ENCODE data around the gene AXIN1.
A peak's percentile ranks its signal among the peaks of the same experiment; 100 is the strongest.
"Not testable (repeated sequence)": the region's sequence is repeated elsewhere in the genome, so short reads cannot be mapped to it uniquely, and the experiment has no call there.

AXIN1 gene

GRCh38 chr16:369866-370436 is 17.4 kb upstream of the AXIN1 start:
- DNase-seq (ENCODE audit: low spot score): no peak

GRCh38 chr16:369275-369865 is 16.8 kb upstream of the AXIN1 start:
- no peak for DNase-seq (ENCODE audit: low spot score)

GRCh38 chr16:368388-369158 is 16.1 kb upstream of the AXIN1 start:
- DNase-seq (ENCODE audit: low spot score): no peak

- no peak for DNase-seq (ENCODE audit: low spot score)
These were observed 14.9 kb upstream of the AXIN1 start for GRCh38 chr16:367333-367903.

GRCh38 chr16:366476-366875 is 14.0 kb upstream of the AXIN1 start:
- no peak for DNase-seq (ENCODE audit: low spot score)

DNA sequence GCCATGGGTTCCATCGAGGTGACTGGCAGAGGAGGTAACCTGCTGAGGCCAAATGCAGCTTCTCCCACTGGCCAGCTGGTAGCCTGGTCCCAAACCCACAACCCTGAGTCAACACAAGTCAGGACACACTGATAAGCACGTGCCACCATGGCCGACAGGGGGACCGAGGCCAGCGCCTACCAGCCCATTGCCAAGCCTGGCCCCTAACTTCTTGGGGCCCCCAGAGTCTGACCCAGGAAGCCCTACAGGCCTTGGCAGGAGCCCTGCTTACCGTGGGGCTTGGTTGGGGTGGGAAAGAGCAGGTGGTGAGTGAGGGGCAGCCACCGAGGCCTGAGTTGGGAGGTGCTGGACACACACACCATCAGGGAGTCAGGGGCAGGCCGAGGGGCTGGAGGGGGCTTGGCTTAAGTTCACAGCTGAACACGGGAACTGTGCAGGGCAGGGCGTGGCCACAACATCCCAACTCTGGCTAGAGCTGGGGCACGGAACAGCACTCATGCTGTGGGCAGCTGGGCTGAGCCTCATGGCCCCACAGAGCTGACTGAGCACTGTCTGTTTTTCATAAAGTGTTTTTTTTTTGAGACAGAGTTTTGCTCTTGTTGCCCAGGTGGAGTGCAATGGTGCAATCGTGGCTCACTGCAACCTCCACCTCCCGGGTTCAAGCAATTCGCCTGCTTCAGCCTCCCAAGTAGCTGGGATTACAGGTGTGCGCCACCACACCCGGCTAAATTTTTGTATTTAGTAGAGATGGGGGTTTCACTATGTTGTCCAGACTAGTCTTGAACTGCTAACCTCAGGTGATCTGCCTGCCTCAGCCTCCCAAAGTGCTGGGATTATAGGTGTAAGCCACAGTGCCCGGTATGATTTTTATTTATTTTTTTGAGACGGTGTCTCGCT is 12.3 kb upstream of the AXIN1 start:
- no peak for DNase-seq (ENCODE audit: low spot score)

DNA sequence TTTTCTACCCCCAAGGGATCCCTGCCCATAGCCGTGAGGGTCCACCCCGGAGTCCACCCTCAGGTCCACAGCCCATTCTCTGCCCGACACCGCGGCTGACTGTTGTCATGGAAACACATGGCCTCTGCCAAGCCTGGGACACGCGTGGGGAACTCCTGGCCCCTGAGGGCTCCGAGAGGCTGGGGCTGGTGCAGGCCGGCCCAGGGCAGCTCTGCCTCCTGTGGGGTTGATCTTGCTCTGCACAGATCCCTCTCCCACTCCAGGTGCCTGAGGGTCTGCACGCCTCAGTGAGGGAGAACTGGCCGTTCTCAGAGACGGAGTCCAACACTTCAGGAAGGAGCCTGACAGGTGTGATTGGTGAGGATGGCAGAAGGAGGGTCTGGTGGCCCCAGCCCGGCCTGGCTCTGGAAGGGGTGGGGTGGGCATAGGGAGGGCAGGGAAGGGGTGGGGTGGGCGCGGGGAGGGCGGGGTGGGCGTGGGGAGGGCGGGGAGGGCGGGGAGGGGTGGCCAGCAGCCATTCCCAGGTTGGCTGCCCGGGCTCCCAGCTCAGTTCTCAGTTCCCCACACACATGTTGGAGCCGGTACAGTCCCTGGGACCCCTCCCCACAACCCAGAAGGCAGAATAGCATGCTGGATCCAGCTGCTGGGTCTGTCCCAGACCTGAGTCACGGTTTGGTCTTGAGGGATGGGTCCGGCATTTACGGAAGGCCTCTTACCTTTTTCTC is 11.4 kb upstream of the AXIN1 start:
- DNase-seq (ENCODE audit: low spot score): no peak

DNA sequence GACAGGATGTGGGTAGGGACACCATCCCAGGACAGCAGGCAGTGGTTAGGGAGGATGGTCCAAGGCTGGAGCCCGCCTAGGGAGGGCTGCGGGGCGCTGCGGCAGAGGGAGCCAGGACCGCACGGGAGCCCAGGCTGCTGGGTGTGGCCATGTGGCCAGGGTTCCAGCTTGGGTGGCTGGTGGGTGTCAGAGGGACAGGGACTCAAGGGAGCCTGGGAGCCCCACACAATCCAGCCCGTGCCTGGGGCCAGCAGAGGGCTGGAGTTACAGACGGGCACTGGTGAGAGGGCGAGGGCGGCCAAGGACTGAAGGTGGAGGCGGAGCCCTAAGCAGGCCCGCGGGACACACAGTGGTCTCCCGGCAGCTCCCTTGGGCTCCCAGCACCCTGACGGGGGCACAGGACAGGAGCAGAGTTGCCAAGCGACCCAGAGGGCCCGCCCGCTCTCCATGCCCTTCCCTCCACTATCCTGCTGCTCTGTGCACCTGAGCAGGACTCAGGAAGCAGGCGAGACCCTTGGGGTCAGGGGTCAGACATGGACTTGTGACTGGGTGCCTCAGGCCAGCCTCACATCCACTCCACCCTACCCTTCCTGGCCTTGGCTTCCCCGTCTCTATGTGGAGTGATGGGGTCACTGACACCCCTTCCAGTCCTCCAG is 10.7 kb upstream of the AXIN1 start:
- no peak for DNase-seq (ENCODE audit: low spot score)

DNA sequence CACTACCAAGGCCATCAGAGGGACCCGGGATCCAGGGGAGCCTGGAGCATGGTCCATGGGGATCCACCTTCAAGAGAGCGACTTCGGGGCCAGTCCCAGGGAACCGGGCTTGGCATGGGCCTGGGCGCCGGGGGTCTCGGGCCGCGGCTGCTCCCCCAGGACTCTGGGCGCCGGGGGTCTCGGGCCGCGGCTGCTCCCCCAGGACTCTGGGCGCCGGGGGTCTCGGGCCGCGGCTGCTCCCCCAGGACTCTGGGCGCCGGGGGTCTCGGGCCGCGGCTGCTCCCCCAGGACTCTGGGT is 10.1 kb upstream of the AXIN1 start:
- DNase-seq (ENCODE audit: low spot score): not testable (repeated sequence)

GRCh38 chr16:361872-362701 is 9.6 kb upstream of the AXIN1 start:
- peak; percentile 60 for DNase-seq (ENCODE audit: low spot score)

DNA sequence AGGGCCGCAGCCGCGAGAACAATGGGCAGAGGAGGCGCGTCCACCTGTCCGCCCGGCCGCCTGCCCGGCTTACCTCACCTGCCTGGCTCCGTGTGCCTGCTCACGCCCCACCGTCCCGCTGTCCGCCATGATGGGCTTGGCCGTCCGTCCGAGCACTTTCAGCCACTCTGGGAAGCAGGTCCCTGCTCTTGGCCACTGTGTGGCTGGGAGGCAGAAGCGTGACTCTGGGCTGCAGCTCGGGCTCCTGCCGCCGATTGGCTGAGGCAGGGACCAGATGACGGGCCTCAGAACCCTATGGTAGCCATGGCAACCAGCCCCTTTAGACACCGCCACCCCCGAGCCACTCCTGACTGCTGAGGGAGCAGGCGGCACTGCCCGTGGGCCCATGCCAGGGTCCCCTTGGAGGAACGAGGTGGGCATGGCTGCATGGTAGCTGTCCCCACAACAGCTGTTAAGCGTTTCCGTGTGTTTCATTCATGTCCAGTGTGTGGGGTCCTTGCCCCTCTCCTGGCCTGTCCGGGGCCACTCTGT is 8.9 kb upstream of the AXIN1 start:
- no peak for DNase-seq (ENCODE audit: low spot score)

- DNase-seq (ENCODE audit: low spot score): no peak
These were observed 8.3 kb upstream of the AXIN1 start for GRCh38 chr16:360698-361336.

GRCh38 chr16:359871-360697 is 7.6 kb upstream of the AXIN1 start:
- no peak for DNase-seq (ENCODE audit: low spot score)

DNA sequence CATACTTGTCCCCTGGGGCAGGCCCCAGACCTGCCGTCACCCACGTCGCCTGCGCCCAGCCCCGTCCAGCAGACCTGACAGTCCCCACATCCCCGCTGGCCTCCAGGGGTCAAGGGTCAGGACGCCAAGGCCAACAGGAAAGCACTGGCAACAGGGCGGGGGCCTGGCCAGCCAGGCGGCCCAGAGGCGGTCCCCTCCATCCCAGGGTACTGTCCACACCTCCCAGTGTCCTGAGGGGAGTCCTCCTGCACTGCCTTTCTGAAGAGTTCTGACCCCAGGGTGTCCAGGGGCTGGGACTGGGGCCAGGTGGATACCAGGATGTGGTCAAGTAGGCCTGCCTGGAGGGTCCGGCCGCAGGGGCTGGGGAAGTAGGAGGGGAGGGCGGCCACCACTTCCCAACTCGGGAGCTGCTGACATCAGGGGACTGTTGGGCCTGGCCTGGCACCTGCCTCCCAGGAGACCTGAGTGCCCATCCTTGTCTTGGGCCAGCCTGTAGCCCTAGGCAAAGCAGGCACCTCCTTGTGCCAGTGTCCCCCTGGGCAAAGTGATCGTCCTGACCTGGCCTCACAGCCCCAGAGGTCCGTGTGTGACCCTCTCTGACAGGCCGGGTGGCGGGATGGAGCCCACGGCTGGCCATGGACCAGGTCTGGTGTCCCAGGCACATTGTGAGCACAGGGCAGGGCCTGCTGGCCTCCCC is 6.7 kb upstream of the AXIN1 start:
- no peak for DNase-seq (ENCODE audit: low spot score)

DNA sequence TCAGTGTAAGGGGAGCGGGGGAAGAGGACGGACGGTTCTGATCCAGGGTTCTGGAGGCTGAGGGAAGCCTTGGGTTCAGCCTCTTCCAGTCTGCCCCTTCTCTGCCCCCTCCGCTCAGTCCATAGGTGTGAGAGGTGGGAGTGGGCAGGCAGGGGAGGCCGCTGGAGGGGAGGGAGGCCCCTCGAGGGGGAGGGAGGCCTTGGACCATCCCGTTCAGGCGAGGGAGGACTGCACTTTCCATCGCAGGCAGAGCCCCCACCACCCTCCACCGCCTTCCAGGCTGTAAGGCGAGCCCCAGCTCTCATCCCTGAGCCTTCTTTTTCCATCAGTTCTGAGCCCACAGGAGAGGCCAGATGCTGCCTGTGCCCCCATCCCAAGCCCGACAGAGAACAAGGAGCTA is 4.2 kb upstream of the AXIN1 start:
- no peak for DNase-seq (ENCODE audit: low spot score)

GRCh38 chr16:354971-355461 is 2.5 kb upstream of the AXIN1 start:
- DNase-seq (ENCODE audit: low spot score): no peak

DNA sequence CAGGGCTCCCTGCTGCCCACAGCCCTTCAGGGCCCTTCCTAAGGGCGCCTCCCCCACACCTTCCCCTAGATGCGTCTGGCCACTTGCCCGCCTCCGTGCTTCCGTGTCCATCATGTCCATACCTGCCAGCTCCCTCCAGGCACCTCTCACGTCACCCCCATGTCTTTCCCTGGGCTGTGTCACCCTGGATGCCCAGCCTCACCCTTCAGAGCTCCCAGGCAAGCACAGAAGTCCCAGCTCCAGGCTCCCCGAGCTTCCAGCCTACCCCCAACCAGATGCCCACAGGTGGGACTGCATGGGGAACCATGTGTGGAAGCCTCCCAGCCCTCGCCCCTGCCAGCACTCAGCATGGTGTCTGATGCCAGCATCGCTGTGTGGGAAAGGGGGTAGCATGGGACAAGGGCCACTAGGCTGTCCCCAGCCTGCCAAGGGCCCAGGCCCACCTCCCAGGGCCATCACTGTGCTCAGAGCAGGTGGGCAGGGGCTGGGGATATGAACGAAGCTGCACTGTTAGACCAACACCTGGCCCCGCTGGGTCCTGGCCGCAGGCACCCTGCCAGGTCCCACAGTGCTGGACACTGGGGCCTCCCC is 1.9 kb upstream of the AXIN1 start:
- no peak for DNase-seq (ENCODE audit: low spot score)
